DMS153 treated with DMSO at 0.1 percent for 48 hours (cell line): Measurements from ENCODE around the gene ADARB1.

Source experiments
- DNase-seq: peaks from one replicate; lab custom pipeline; 2025; ENCODE audit not compliant: unreplicated experiment; lab: John Stamatoyannopoulos, UW

Gene ADARB1

GRCh38 chr21:45147473-45148315 is 73.3 kb downstream of the ADARB1 start:
- no peak for DNase-seq

- DNase-seq, result no peak
Measured at GRCh38 chr21:45148316-45148990, 74.1 kb downstream of the ADARB1 start.

GRCh38 chr21:45149021-45149420 is 74.6 kb downstream of the ADARB1 start:
- no peak for DNase-seq

GRCh38 chr21:45150638-45151131 is 76.3 kb downstream of the ADARB1 start:
- DNase-seq, result no peak

- DNase-seq, result no peak
Measured at GRCh38 chr21:45151445-45152160, 77.2 kb downstream of the ADARB1 start.

GRCh38 chr21:45152265-45152746 is 77.9 kb downstream of the ADARB1 start:
- no peak for DNase-seq

- no peak for DNase-seq
Measured at GRCh38 chr21:45153358-45154318, 79.3 kb downstream of the ADARB1 start.

- DNase-seq, result no peak
Measured at GRCh38 chr21:45154511-45155508, 80.4 kb downstream of the ADARB1 start.

GRCh38 chr21:45155910-45156309 is 81.5 kb downstream of the ADARB1 start:
- no peak for DNase-seq

- no peak for DNase-seq
Measured at GRCh38 chr21:45156459-45156858, 82.1 kb downstream of the ADARB1 start.

GRCh38 chr21:45157932-45158331 is 83.6 kb downstream of the ADARB1 start:
- no peak for DNase-seq

- no peak for DNase-seq
Measured at GRCh38 chr21:45158491-45159423, 84.4 kb downstream of the ADARB1 start.

GRCh38 chr21:45160198-45160597 is 85.8 kb downstream of the ADARB1 start:
- no peak for DNase-seq

GRCh38 chr21:45161038-45161945 is 86.9 kb downstream of the ADARB1 start:
- DNase-seq, result no peak

- DNase-seq, result no peak
Measured at GRCh38 chr21:45162115-45162514, 87.7 kb downstream of the ADARB1 start.

GRCh38 chr21:45162809-45163208 is 88.4 kb downstream of the ADARB1 start:
- no peak for DNase-seq
